NCI-H774 (cell line): ENCODE results near the gene MEF2B.

Source experiments
- DNase-seq: peaks from one replicate; lab custom pipeline; 2025; lab: John Stamatoyannopoulos, UW

MEF2B gene

DNA sequence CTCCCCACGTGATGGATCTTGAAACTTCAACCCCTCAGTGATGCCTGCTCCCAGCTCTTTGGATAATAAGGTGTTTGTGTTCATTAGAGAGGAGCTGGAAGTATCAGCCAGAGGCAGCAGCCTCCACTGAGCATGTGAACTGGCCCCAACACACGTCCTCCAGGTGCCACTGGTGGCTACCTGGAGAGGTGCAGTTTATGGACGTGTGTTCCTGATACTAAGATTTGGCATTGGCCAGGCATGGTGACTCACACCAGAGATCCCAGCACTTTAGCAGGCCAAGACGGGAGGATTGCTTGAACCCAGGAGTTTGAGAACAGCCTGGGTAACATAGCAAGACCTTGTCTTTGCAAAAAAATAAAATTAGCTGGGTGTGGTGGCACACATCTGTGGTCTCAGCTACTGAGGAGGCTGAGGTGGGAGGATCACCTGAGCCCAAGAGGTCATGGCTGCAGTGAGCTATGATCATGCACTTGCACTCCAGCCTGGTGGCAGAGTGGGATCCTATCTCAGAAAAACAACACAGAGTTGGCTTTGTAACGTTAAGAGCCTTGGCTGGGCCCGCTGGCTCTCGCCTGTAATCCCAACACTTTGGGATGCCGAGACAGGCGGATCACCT, 71.9 kb downstream of the MEF2B start:
- no peak for DNase-seq

DNA sequence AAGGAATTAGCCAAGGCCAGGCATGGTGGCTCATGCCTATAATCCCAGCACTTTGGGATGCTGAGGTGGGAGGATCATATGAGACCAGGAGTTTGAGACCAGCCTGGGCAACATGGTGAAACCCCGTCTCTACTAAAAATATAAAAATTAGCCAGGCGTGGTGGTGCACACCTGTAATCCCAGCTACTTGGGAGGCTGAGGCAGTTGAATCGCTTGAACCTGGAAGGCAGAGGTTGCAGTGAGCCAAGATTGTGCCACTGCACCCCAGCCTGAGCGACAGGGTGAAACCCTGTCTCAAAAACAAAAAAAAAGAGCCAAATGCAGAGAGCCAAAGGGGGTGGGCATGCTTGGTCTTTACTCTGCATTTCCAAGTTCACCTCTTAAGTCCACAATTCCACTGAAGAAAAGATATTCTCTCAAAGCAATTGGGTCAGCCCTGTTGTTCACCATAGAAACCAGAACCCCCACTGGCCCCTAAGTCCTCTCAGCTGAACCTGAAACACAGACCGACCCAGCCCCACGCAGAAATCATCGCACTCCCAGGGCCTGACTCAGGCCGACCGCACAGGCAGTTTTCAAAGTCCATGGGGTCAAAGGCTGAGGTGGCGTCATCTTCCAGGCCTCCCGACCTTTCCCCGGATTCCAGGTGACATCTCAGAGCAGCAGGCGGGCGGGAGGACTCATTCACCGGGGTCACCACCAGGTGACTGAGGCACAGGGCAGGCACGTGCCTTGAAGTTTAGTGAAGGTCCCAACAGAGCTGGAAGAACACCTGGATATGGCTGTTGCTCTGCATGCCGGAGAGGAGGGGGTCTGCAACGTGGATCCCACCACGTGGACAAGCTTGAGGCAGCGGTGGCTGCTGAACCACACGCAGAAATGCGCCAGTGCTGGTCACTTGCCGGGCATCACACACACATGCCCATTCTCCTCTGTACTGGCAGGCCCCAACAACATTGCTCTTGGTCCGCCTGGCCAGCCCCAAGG, 73.1 kb downstream of the MEF2B start:
- no peak for DNase-seq

GRCh38 chr19:19095691-19096090, 74.4 kb downstream of the MEF2B start:
- no peak for DNase-seq
